SU-DHL-6 (cell line): ENCODE results near the gene EMC9.

Experiments
- H2AFZ ChIP-seq: fragments of 200-600 bp; sonication (generic); 2 replicates; pipeline ENCODE4 v1.6.1; 2014; ENCODE audit warnings: low read depth, mild to moderate bottlenecking, moderate library complexity, mixed read lengths, antibody characterized with exemption, low read length; ENCODE audit not compliant: severe bottlenecking
- H3F3A ChIP-seq: fragments of 200-600 bp; shearing (Covaris generic); 2 replicates; pipeline ENCODE4 v1.6.0; 2016; ENCODE audit warnings: antibody characterized with exemption, mild to moderate bottlenecking; ENCODE audit not compliant: insufficient read depth
- H3K27ac ChIP-seq: fragments of 200-600 bp; sonication (generic); 2 replicates; pipeline ENCODE4 v1.5.1; 2016; ENCODE audit warnings: low read depth, mild to moderate bottlenecking, low read length, moderate library complexity, mixed read lengths
- H3K27me3 ChIP-seq: fragments of 200-600 bp; sonication (generic), shearing (Covaris generic); 2 replicates; pipeline ENCODE4 v1.6.0; 2014; ENCODE audit warnings: mild to moderate bottlenecking, low read length
- H3K36me3 ChIP-seq: fragments of 200-600 bp; sonication (generic); 2 replicates; pipeline ENCODE4 v1.6.1; 2014; ENCODE audit warnings: mild to moderate bottlenecking, low read length, mixed read lengths
- H3K4me2 ChIP-seq: fragments of 300-600, 200-600 bp; shearing (Covaris generic), sonication (generic); 2 replicates; pipeline ENCODE4 v1.6.0; 2014; ENCODE audit warnings: low read length, low read depth, mild to moderate bottlenecking; ENCODE audit not compliant: poor library complexity, severe bottlenecking
- H3K4me3 ChIP-seq: fragments of 200-600 bp; sonication (generic); 2 replicates; pipeline ENCODE4 v1.5.1; 2014; ENCODE audit warnings: antibody characterized with exemption, low read length, mild to moderate bottlenecking, mixed read lengths; ENCODE audit not compliant: insufficient read depth, poor library complexity, severe bottlenecking
- H3K79me2 ChIP-seq: fragments of 200-600 bp; sonication (generic); 2 replicates; pipeline ENCODE4 v1.6.1; 2014; ENCODE audit warnings: mild to moderate bottlenecking, low read length, moderate library complexity; ENCODE audit not compliant: insufficient read depth
- H3K9ac ChIP-seq: fragments of 200-600 bp; sonication (generic); 2 replicates; pipeline ENCODE4 v1.7.0; 2014; ENCODE audit warnings: mild to moderate bottlenecking, low read length
- H3K9me2 ChIP-seq: fragments of 200-600 bp; sonication (generic); replicated peaks from 2 replicates; pipeline ENCODE4 v1.6.1; 2014; ENCODE audit warnings: low read length; ENCODE audit not compliant: insufficient read depth
- H3K9me3 ChIP-seq: fragments of 200-600 bp; sonication (generic); 2 replicates; pipeline ENCODE4 v1.6.1; 2014; ENCODE audit warnings: low read length, mixed read lengths; ENCODE audit not compliant: insufficient read depth
- H4K20me1 ChIP-seq: fragments of 200-600 bp; sonication (generic); 2 replicates; pipeline ENCODE4 v1.6.1; 2014; ENCODE audit warnings: low read depth, mild to moderate bottlenecking, antibody characterized with exemption, low read length, moderate library complexity, mixed read lengths
- EZH2phosphoT487 ChIP-seq: fragments of 200-600 bp; sonication (generic), shearing (Covaris generic); conservative IDR thresholded peaks from 2 replicates; pipeline ENCODE4 v1.6.1; 2018; ENCODE audit warnings: mild to moderate bottlenecking, antibody characterized with exemption, low read length, moderate library complexity, mixed read lengths
- TF ChIP-seq, protein P1 (sequence below): fragments of 200-600 bp; sonication (generic); IDR thresholded peaks from one replicate; pipeline ENCODE4 v1.5.1; 2017; ENCODE audit warnings: antibody characterized with exemption, mild to moderate bottlenecking, low read length, moderate library complexity; ENCODE audit not compliant: insufficient read depth, poor library complexity, severe bottlenecking

EMC9 gene

DNA sequence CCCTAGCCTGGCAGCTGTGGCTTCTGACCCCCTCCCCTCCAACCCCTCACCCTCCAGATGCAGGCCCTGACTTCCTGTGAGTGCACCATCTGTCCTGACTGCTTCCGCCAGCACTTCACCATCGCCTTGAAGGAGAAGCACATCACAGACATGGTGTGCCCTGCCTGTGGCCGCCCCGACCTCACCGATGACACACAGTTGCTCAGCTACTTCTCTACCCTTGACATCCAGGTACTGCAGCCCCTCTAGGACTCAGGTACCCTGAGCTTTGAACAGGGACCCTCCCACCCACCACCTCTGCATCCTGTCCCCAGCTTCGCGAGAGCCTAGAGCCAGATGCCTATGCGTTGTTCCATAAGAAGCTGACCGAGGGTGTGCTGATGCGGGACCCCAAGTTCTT lies 13.7 kb upstream of the EMC9 start:
- no peaks in the 10 kb centered on the region for H3K36me3 ChIP-seq
- H3K27ac ChIP-seq, result no peak overlapping the region
- H3K79me2 ChIP-seq, result no peaks in the 10 kb centered on the region
- H3K9ac ChIP-seq, result no peak overlapping the region
- H3F3A ChIP-seq, result no peaks in the 10 kb centered on the region
- no peak for TF ChIP-seq EZH2phosphoT487
- TF ChIP-seq, protein P1, sequence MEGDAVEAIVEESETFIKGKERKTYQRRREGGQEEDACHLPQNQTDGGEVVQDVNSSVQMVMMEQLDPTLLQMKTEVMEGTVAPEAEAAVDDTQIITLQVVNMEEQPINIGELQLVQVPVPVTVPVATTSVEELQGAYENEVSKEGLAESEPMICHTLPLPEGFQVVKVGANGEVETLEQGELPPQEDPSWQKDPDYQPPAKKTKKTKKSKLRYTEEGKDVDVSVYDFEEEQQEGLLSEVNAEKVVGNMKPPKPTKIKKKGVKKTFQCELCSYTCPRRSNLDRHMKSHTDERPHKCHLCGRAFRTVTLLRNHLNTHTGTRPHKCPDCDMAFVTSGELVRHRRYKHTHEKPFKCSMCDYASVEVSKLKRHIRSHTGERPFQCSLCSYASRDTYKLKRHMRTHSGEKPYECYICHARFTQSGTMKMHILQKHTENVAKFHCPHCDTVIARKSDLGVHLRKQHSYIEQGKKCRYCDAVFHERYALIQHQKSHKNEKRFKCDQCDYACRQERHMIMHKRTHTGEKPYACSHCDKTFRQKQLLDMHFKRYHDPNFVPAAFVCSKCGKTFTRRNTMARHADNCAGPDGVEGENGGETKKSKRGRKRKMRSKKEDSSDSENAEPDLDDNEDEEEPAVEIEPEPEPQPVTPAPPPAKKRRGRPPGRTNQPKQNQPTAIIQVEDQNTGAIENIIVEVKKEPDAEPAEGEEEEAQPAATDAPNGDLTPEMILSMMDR, result no peak
- H3K4me2 ChIP-seq, result no peak overlapping the region
- no peaks in the 10 kb centered on the region for H3K9me2 ChIP-seq
- no peaks in the 10 kb centered on the region for H3K27me3 ChIP-seq
- no peak overlapping the region for H3K4me3 ChIP-seq
- H4K20me1 ChIP-seq, result no peaks in the 10 kb centered on the region
- no peaks in the 10 kb centered on the region for H3K9me3 ChIP-seq
- no peak overlapping the region for H2AFZ ChIP-seq

DNA sequence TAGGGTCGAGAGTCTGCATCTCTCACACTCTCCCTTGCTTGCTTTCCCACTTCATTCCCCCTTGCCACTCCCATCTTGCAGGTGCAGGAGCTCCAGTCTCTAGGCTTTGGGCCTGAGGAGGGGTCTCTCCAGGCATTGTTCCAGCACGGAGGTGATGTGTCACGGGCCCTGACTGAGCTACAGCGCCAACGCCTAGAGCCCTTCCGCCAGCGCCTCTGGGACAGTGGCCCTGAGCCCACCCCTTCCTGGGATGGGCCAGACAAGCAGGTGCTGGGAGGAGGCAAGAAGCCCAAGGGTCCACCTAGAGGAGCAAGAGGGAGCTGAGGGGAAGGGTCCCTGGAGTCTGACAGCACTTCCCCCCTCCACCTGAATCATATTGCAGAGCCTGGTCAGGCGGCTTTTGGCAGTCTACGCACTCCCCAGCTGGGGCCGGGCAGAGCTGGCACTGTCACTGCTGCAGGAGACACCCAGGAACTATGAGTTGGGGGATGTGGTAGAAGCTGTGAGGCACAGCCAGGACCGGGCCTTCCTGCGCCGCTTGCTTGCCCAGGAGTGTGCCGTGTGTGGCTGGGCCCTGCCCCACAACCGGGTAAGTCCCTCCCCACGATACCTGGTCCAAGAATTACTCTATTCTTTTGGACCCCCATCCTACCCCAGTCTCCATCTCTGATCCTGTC lies 10.2 kb upstream of the EMC9 start:
- H3K36me3 ChIP-seq, result no peaks in the 10 kb centered on the region

DNA sequence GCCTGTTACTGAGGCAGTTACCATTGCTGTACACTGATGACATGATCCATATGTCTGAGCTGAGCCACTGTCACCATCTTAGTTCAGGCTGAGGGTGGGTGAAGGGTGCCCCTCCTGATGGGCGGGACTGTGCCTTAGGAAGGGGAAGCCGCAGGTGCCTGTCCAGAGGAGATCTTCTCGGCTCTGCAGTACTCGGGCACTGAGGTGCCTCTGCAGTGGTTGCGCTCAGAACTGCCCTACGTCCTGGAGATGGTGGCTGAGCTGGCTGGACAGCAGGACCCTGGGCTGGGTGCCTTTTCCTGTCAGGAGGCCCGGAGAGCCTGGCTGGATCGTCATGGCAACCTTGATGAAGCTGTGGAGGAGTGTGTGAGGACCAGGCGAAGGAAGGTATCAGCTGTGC lies 9.6 kb upstream of the EMC9 start:
- no peak overlapping the region for H3K27ac ChIP-seq
- H4K20me1 ChIP-seq, result no peaks in the 10 kb centered on the region
- H3K9me3 ChIP-seq, result no peaks in the 10 kb centered on the region
- no peak overlapping the region for H2AFZ ChIP-seq
- no peak overlapping the region for H3K4me3 ChIP-seq
- H3K79me2 ChIP-seq, result peaks cover 18% of the 10 kb centered on the region
- H3F3A ChIP-seq, result 0 out of 2 replicates have a peak, but pooled peaks cover 3% of the 10 kb centered on the region
- no peaks in the 10 kb centered on the region for H3K36me3 ChIP-seq
- no peaks in the 10 kb centered on the region for H3K9me2 ChIP-seq
- no peaks in the 10 kb centered on the region for H3K27me3 ChIP-seq
- no peak overlapping the region for H3K4me2 ChIP-seq
- no peak overlapping the region for H3K9ac ChIP-seq
- no peak for TF ChIP-seq EZH2phosphoT487
- TF ChIP-seq, protein P1, result no peak

More for the DNA sequence above, 10.2 kb upstream of the EMC9 start:
- no peaks in the 10 kb centered on the region for H3K27me3 ChIP-seq
- H3K9me3 ChIP-seq, result no peaks in the 10 kb centered on the region
- H3K79me2 ChIP-seq, result peaks cover 14% of the 10 kb centered on the region
- no peak overlapping the region for H3K4me3 ChIP-seq
- no peak overlapping the region for H3K9ac ChIP-seq
- 0 out of 2 replicates have a peak, but pooled peaks cover 3% of the 10 kb centered on the region for H3F3A ChIP-seq
- TF ChIP-seq EZH2phosphoT487, result no peak
- TF ChIP-seq, protein P1, result no peak
- no peaks in the 10 kb centered on the region for H4K20me1 ChIP-seq
- no peaks in the 10 kb centered on the region for H3K9me2 ChIP-seq
- H3K27ac ChIP-seq, result no peak overlapping the region
- H3K4me2 ChIP-seq, result no peak overlapping the region
- H2AFZ ChIP-seq, result no peak overlapping the region
